KMS-11 (cell line): ENCODE measurements around the gene CHST5.
"Not testable (repeated sequence)": the region's sequence is repeated elsewhere in the genome, so short reads cannot be mapped to it uniquely, and the experiment has no call there.

Experiments
- H2AFZ ChIP-seq: fragments of 200-600 bp; sonication (generic); 2 replicates; pipeline ENCODE4 v1.6.1; 2016; ENCODE audit warnings: antibody characterized with exemption, mixed run types, low read depth
- H3K27ac ChIP-seq: fragments of 200-600 bp; sonication (generic); 2 replicates; pipeline ENCODE4 v1.6.1; 2016; ENCODE audit warnings: mild to moderate bottlenecking, mixed run types
- H3K27me3 ChIP-seq: fragments of 200-600 bp; sonication (generic); 2 replicates; pipeline ENCODE4 v1.6.1; 2017; ENCODE audit warnings: mild to moderate bottlenecking, low read depth, mixed run types, moderate library complexity; ENCODE audit not compliant: insufficient read depth
- H3K36me3 ChIP-seq: fragments of 200-600 bp; sonication (generic); 2 replicates; pipeline ENCODE4 v1.6.1; 2017; ENCODE audit warnings: mild to moderate bottlenecking, mixed run types; ENCODE audit not compliant: insufficient read depth
- H3K4me1 ChIP-seq: fragments of 200-600 bp; sonication (generic); 2 replicates; pipeline ENCODE4 v1.6.1; 2016; ENCODE audit warnings: mild to moderate bottlenecking, low read depth, mixed run types; ENCODE audit not compliant: poor library complexity, severe bottlenecking
- H3K4me2 ChIP-seq: fragments of 200-600 bp; sonication (generic); 2 replicates; pipeline ENCODE4 v1.7.0; 2016; ENCODE audit warnings: mild to moderate bottlenecking, mixed run types
- H3K4me3 ChIP-seq: fragments of 200-600 bp; sonication (generic); IDR thresholded peaks from 2 replicates; pipeline ENCODE4 v1.6.1; 2017; ENCODE audit warnings: low read depth, low read length, mixed read lengths; ENCODE audit not compliant: insufficient read depth
- H3K79me2 ChIP-seq: fragments of 200-600 bp; sonication (generic); 2 replicates; pipeline ENCODE4 v1.6.1; 2016; ENCODE audit warnings: low read depth, mixed run types; ENCODE audit not compliant: insufficient read depth
- H3K9ac ChIP-seq: fragments of 200-600 bp; sonication (generic); 2 replicates; pipeline ENCODE4 v1.6.1; 2016; ENCODE audit warnings: mild to moderate bottlenecking, mixed run types
- H4K20me1 ChIP-seq: fragments of 200-600 bp; sonication (generic); 2 replicates; pipeline ENCODE4 v1.6.1; 2016; ENCODE audit warnings: mild to moderate bottlenecking, mixed run types; ENCODE audit not compliant: insufficient read depth
- CTCF ChIP-seq: fragments of 200-600 bp; sonication (generic); conservative IDR thresholded peaks from 2 replicates; pipeline ENCODE4 v1.6.1; 2017; ENCODE audit warnings: low read depth, mild to moderate bottlenecking, antibody characterized with exemption, low read length, moderate library complexity, mixed read lengths

CHST5 gene

DNA sequence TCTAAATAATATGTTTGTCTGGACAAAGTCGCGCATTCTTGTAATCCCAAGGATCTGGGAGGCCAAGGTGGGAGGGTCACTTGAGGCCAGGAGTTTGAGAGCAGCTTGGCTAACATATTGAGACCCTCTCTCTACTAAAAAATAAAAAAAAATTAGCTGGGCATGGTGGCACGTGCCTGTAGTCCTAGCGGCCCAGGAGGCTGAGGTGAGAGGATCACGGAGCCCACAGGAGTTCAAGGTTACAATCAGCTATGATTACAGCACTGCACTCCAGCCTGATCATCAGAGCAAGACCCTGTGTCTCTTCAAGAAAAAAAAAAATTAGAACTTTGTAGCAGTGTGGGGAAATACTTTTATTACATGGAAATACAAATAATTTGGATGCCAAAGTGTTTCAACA, 34.5 kb downstream of the CHST5 start:
- Histone ChIP-seq H3K9ac (no peak overlapping the region), H3K27me3 (no peaks in the 10 kb centered on the region), H3K4me1 (no peaks in the 10 kb centered on the region), H3K27ac (no peak overlapping the region), H2AFZ (no peak overlapping the region), H3K4me3 (no peak overlapping the region), H3K79me2 (no peaks in the 10 kb centered on the region), H3K4me2 (no peak overlapping the region), H4K20me1 (no peaks in the 10 kb centered on the region), H3K36me3 (no peaks in the 10 kb centered on the region)
- no peak for TF ChIP-seq CTCF

DNA sequence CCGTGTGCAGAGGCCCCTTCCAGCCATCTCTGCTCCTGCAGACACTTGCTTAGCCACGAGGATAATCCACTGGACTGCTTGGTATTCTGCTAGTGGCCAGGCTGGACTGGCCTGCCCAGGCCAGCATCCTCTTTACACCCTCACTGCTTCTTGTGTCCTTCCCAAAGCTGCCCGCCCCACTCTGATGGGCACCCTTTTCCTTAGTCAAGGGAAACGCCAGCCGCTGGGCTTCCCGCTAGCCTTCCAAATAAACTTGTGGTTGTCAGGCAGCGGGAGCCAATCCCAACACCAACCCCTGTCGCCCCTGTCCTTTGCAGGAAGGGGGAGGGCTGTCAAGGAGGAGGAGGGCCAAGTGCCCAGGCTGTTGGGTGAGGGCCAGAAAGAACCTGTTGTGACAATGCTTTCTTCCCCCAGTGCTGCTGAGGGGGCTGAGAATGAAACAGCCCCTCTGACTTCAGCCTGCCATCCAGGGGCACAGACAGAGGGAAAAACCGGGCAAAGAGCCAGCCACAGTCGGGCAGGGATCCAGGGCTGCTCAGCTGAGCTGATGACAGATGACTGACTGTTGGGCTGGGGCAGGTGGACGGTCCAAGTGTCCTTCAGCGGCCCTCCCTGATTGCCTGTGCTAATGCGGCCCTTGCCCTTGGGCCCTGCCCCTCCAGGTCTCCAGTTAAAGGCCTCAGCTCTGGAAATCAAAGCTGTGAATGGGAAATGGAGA, 37.1 kb downstream of the CHST5 start:
- not testable (repeated sequence) for H3K4me2 ChIP-seq

DNA sequence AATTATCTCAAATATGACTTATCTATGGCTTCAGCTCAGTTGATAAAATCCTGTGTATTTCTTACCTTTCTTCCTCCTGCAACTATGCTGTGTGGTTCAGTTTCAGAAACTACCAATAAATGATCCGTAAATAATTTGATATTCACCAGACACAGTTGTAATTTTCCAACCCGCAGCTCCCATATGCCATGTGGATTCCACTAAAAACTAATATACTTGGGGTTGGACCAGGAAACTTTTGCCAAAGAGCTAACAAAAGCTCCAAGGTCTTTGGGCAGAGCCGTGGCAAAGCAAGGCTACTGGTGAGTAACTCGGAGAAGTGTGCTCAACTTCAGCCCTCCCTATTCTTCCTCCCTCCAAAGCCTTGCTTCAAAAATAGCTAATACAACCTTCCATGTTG, 38.4 kb downstream of the CHST5 start:
- Histone ChIP-seq H3K4me1 (no peaks in the 10 kb centered on the region), H3K79me2 (no peaks in the 10 kb centered on the region), H4K20me1 (no peaks in the 10 kb centered on the region), H3K27me3 (no peaks in the 10 kb centered on the region), H3K4me3 (no peak overlapping the region), H3K4me2 (no peak overlapping the region), H3K9ac (no peak overlapping the region), H3K36me3 (no peaks in the 10 kb centered on the region), H2AFZ (no peak overlapping the region), H3K27ac (no peak overlapping the region)
- no peak for TF ChIP-seq CTCF

More for the DNA sequence above, 37.1 kb downstream of the CHST5 start:
- not testable (repeated sequence) for H3K79me2 ChIP-seq, H3K4me1 ChIP-seq, H3K27me3 ChIP-seq, H3K36me3 ChIP-seq, H4K20me1 ChIP-seq, H3K9ac ChIP-seq, H2AFZ ChIP-seq, H3K27ac ChIP-seq, H3K4me3 ChIP-seq

- TF ChIP-seq CTCF = no peak
- H3K4me1 ChIP-seq = no peaks in the 10 kb centered on the region
- no peak within 1 kb of the TSS for H3K4me3 ChIP-seq
- H3K9ac ChIP-seq = no peak within 1 kb of the TSS
- H3K36me3 ChIP-seq = no peaks in the 10 kb centered on the region
- H3K79me2 ChIP-seq = no peaks in the 10 kb centered on the region
- H3K27me3 ChIP-seq = no peaks in the 10 kb centered on the region
- H2AFZ ChIP-seq = no peak within 1 kb of the TSS
- H3K4me2 ChIP-seq = no peak within 1 kb of the TSS
- H4K20me1 ChIP-seq = no peaks in the 10 kb centered on the region
- H3K27ac ChIP-seq = no peak within 1 kb of the TSS
These were observed 40.7 kb downstream of the CHST5 start, which contains the start of gene CHST6 for GRCh38 chr16:75495076-75495674. Gene CHST6 (minus strand): TSS chr16:75495441. CDS start chr16:75479828, 15,613 bp downstream.

- H4K20me1 ChIP-seq = no peaks in the 10 kb centered on the region
- H3K36me3 ChIP-seq = no peaks in the 10 kb centered on the region
- H3K79me2 ChIP-seq = no peaks in the 10 kb centered on the region
- H3K4me2 ChIP-seq = no peak overlapping the region
- TF ChIP-seq CTCF = no peak
- no peak overlapping the region for H3K9ac ChIP-seq
- no peaks in the 10 kb centered on the region for H3K27me3 ChIP-seq
- no peak overlapping the region for H3K4me3 ChIP-seq
- H3K4me1 ChIP-seq = no peaks in the 10 kb centered on the region
- no peak overlapping the region for H2AFZ ChIP-seq
- H3K27ac ChIP-seq = no peak overlapping the region
These were observed 41.2 kb downstream of the CHST5 start for GRCh38 chr16:75494661-75495075.
